GM12878 (cell line): Measurements from ENCODE around the gene CLEC18B. TPM values are rescaled to one million over a fixed set of nuclear protein-coding genes. Genes with fewer than 3 reads are reported as not detected.

ENCODE experiments used
- BCL11A ChIP-seq: IDR thresholded peaks from 2 replicates; pipeline ENCODE4 v1.6.1; 2011; ENCODE audit warnings: low read depth, low read length
- BMI1 ChIP-seq: fragments of 450-650 bp; IDR thresholded peaks from 2 replicates; pipeline ENCODE4 v1.6.1; 2016; ENCODE audit warnings: mild to moderate bottlenecking, moderate library complexity, borderline replicate concordance
- CEBPZ ChIP-seq: fragments of 150-350 bp; IDR thresholded peaks from 2 replicates; pipeline ENCODE4 v1.6.1; 2016; ENCODE audit warnings: low read depth, low read length
- CREB1 ChIP-seq: IDR thresholded peaks from 2 replicates; pipeline ENCODE4 v1.6.1; 2012; ENCODE audit warnings: low read depth, mild to moderate bottlenecking, inconsistent platforms
- EED ChIP-seq: sonication (generic); IDR thresholded peaks from 2 replicates; pipeline ENCODE4 v1.6.1; 2016; ENCODE audit warnings: antibody characterized with exemption, low read depth
- EGR1 ChIP-seq, 2 experiments: IDR thresholded peaks; 1 replicate in 1 of 2; 2 replicates in 1 of 2; pipeline ENCODE4 v1.6.1; 2011 to 2012; ENCODE audit warnings: low read depth in 2 of 2, low read length in 2 of 2, borderline replicate concordance in 1 of 2, mild to moderate bottlenecking in 1 of 2, moderate library complexity in 1 of 2
- FOXK2 ChIP-seq: fragments of 450-650 bp; IDR thresholded peaks from 2 replicates; pipeline ENCODE4 v1.6.1; 2017; ENCODE audit warnings: mild to moderate bottlenecking, moderate library complexity
- MEF2A ChIP-seq: IDR thresholded peaks from 2 replicates; pipeline ENCODE4 v1.6.1; 2011; ENCODE audit warnings: low read depth, mild to moderate bottlenecking, low read length, moderate library complexity; ENCODE audit not compliant: insufficient read depth
- NFIC ChIP-seq: IDR thresholded peaks from 2 replicates; pipeline ENCODE4 v1.6.1; 2012; ENCODE audit warnings: low read depth, mild to moderate bottlenecking, inconsistent platforms, low read length, moderate library complexity
- PAX5 ChIP-seq: IDR thresholded peaks from 2 replicates; pipeline ENCODE4 v1.6.1; 2011; ENCODE audit warnings: low read depth, low read length, borderline replicate concordance
- POLR2AphosphoS2 ChIP-seq: IDR thresholded peaks from 2 replicates; pipeline ENCODE4 v1.6.1; 2011; ENCODE audit warnings: low read depth, mild to moderate bottlenecking, low read length, improper control_type of control experiment, moderate library complexity
- STAT3 ChIP-seq: IDR thresholded peaks from 2 replicates; pipeline ENCODE4 v1.6.1; 2011; ENCODE audit warnings: low read depth, low read length, improper control_type of control experiment
- TCF12 ChIP-seq: IDR thresholded peaks from 2 replicates; pipeline ENCODE4 v1.6.1; 2011; ENCODE audit warnings: low read depth, mild to moderate bottlenecking, low read length
- ZBED1 ChIP-seq: IDR thresholded peaks from 2 replicates; pipeline ENCODE4 v1.6.1; 2016; ENCODE audit warnings: borderline replicate concordance
- polyA plus RNA-seq, 11 experiments: library from polyadenylated mRNA; depleted of rRNA in 4 of 11; unstranded in 6 of 11; stranded (reverse) in 5 of 11; fragments of >200 nt; fragmentation: Nextera tagmentation in 4 of 11; fragmentation: Illumina TruSeq in 1 of 11; extraction: Ambion mirVana in 4 of 11; extraction: Trizol in 1 of 11; gene quantifications; 1 replicate in 1 of 11; 2 replicates in 10 of 11; pipeline versions ENCODE4 v1.2.1 to v1.2.3, GENCODE V29; 2011 to 2016; ENCODE audit warnings: inconsistent platforms in 2 of 11, missing spikeins in 2 of 11, low read depth in 1 of 11
- total RNA-seq, 4 experiments: library from RNA; depleted of rRNA in 3 of 4; stranded (reverse); fragments of >200 nt in 3 of 4; fragmentation: Illumina TruSeq in 1 of 4; extraction: Trizol in 1 of 4; gene quantifications; 2 replicates each; pipeline versions ENCODE4 v1.2.1 to v1.2.3, GENCODE V29; 2013 to 2021

Gene CLEC18B
- total and polyA plus RNA-seq, 10 of the 15 experiments (the other 5 are each of a cell fraction or from before 2014, with no cell fraction given) = 0.03 to 0.32 (median 0.18) TPM; not detected in 6

- TF ChIP-seq PAX5 = peak; percentile 99
- TF ChIP-seq BMI1 = no peak
- TF ChIP-seq TCF12 = 0 out of 2 replicates have a peak, but pooled peaks have one; percentile 37
- TF ChIP-seq EED = peak; percentile 73
- TF ChIP-seq FOXK2 = no peak
- peak; percentile 57; the same call in 1 of the 2 replicates for TF ChIP-seq NFIC
- TF ChIP-seq STAT3 = no peak
- no peak for TF ChIP-seq CEBPZ
- 0 out of 2 replicates have a peak, but pooled peaks have one; percentile 44 for TF ChIP-seq MEF2A
- no peak for TF ChIP-seq POLR2AphosphoS2
- TF ChIP-seq EGR1 (IDR thresholded peaks at IDR 0.05; ENCODE audit: borderline replicate concordance in 1 of 2, low read depth in 2 of 2, low read length in 2 of 2) = peak in 1 of 2 experiments; percentile 81; a peak in 2 of 3 replicates
- peak; percentile 59; the same call in 1 of the 2 replicates for TF ChIP-seq ZBED1
- 0 out of 2 replicates have a peak, but pooled peaks have one; percentile 15 for TF ChIP-seq CREB1
- peak; percentile 47; the same call in 1 of the 2 replicates for TF ChIP-seq BCL11A
- TF ChIP-seq, all 136 proteins: peak for 20
Observed at GRCh38 chr16:74451951-74452758, 30.9 kb upstream of the CLEC18B start (continued).
